Common myeloid progenitor, CD34-positive (primary cell): ENCODE data around the gene UBE2A.

Experiments used
- CTCF ChIA-PET: fragments of 350-600 bp; sonication (Branson Sonifier 250); formaldehyde crosslinking; loops from one replicate; lab custom pipeline; 2021; ENCODE audit warnings: antibody characterized with exemption; lab: Charles Lee
- POLR2A ChIA-PET: fragments of 350-600 bp; sonication (Branson Sonifier 250); formaldehyde crosslinking; loops from one replicate; lab custom pipeline; 2021; ENCODE audit warnings: antibody characterized with exemption; lab: Charles Lee
- DNase-seq, 3 donors: peaks; one replicate each; pipeline versions ENCODE4 v3.0.0 to v3.0.0-alpha.2; 2013
- H3K27ac ChIP-seq, 2 experiments: 1 replicate in 1 of 2; 2 replicates in 1 of 2; pipeline ENCODE4 v1.7.0; 2013; ENCODE audit warnings: inconsistent platforms in 2 of 2, low read length in 2 of 2, mild to moderate bottlenecking in 2 of 2, low read depth in 1 of 2, moderate library complexity in 1 of 2; ENCODE audit not compliant: severe bottlenecking in 2 of 2, insufficient read depth in 1 of 2, poor library complexity in 1 of 2
- H3K27me3 ChIP-seq, 5 experiments: replicated peaks in 2 of 5; 1 replicate in 3 of 5; 2 replicates in 2 of 5; pipeline versions ENCODE4 v1.6.1 to v1.7.0; 2013; ENCODE audit warnings: low read length in 4 of 5, mild to moderate bottlenecking in 2 of 5, moderate library complexity in 2 of 5, inconsistent platforms in 1 of 5; ENCODE audit not compliant: insufficient read depth in 5 of 5, control insufficient read depth in 4 of 5
- H3K36me3 ChIP-seq, 4 experiments: 1 replicate in 2 of 4; 2 replicates in 2 of 4; pipeline versions ENCODE4 v1.6.1 to v1.7.0; 2013; ENCODE audit warnings: low read length in 3 of 4, control low read depth in 1 of 4, mild to moderate bottlenecking in 1 of 4; ENCODE audit not compliant: control insufficient read depth in 4 of 4, insufficient read depth in 4 of 4
- H3K4me1 ChIP-seq, 4 experiments: 1 replicate in 3 of 4; 2 replicates in 1 of 4; pipeline versions ENCODE4 v1.6.1 to v1.7.1; 2013; ENCODE audit warnings: low read length in 3 of 4, mild to moderate bottlenecking in 3 of 4, control low read depth in 1 of 4, inconsistent platforms in 1 of 4, moderate library complexity in 1 of 4; ENCODE audit not compliant: control insufficient read depth in 4 of 4, insufficient read depth in 4 of 4; ENCODE audit errors: control extremely low read depth in 1 of 4
- H3K4me3 ChIP-seq, 7 experiments: 1 replicate in 4 of 7; 2 replicates in 3 of 7; pipeline versions ENCODE4 v1.5.1 to v1.7.0; 2013; ENCODE audit warnings: mild to moderate bottlenecking in 7 of 7, low read length in 6 of 7, moderate library complexity in 6 of 7, inconsistent platforms in 2 of 7, low read depth in 2 of 7, control low read depth in 1 of 7; ENCODE audit not compliant: insufficient read depth in 4 of 7, control insufficient read depth in 1 of 7; ENCODE audit errors: extremely low read depth in 1 of 7
- H3K9me3 ChIP-seq, 5 experiments: 1 replicate in 4 of 5; 2 replicates in 1 of 5; pipeline versions ENCODE4 v1.6.1 to v1.7.1; 2013; ENCODE audit warnings: low read length in 4 of 5, mild to moderate bottlenecking in 2 of 5, inconsistent platforms in 1 of 5, low read depth in 1 of 5, moderate library complexity in 1 of 5; ENCODE audit not compliant: control insufficient read depth in 4 of 5, insufficient read depth in 2 of 5; ENCODE audit errors: control extremely low read depth in 1 of 5
- WGBS: methylation state at CpG from one replicate; pipeline ENCODE4 v1.1.5; 2013; ENCODE audit not compliant: insufficient coverage; 5-methylcytosine and 5-hydroxymethylcytosine counted together

Gene UBE2A

GRCh38 chrX:119606280-119607017 lies 32.1 kb downstream of the UBE2A start, which contains the start of gene NKRF:
Gene NKRF (minus strand): TSS chrX:119606424.
- POLR2A ChIA-PET = interaction anchor here (0.6 to 1.3 kb wide), 4 partner anchors 11 to 185 kb away, joined by 3 to 5 read pairs (median 4); partner anchors contain the start of genes RPL39 and UBE2A
- peaks cover 0 to 3% (median 0%) of the 10 kb centered on the region in 4 experiments for H3K36me3 ChIP-seq
- peaks cover 0 to 11% (median 0%) of the 10 kb centered on the region in 5 experiments for H3K27me3 ChIP-seq
- H3K4me1 ChIP-seq = peaks cover 0 to 18% (median 9%) of the 10 kb centered on the region in 4 experiments
- peak; percentile 92 to 96 (median 95) for DNase-seq
- H3K27ac ChIP-seq = peak within 1 kb of the TSS; percentile 74 to 91
- H3K4me3 ChIP-seq = peak within 1 kb of the TSS; percentile 53 to 88 (median 74)
- H3K9me3 ChIP-seq = no peaks in the 10 kb centered on the region
- CTCF ChIA-PET = interaction anchor here (0.6 to 0.8 kb wide), 2 partner anchors 11 to 179 kb away, joined by 3 read pairs; no protein-coding TSS in a partner anchor
- WGBS = 57% methylated on average over 30 of the region's 46 CpGs

GRCh38 chrX:119607018-119607389 lies 32.6 kb downstream of the UBE2A start:
- no peak for DNase-seq
- peak overlapping the region; percentile 74 to 91 for H3K27ac ChIP-seq
- ChIA-PET CTCF (interaction anchor here (0.8 kb wide), 1 partner anchor 11 kb away, joined by 3 read pairs; no protein-coding TSS in a partner anchor), POLR2A (interaction anchor here (1.2 kb wide), 1 partner anchor 11 kb away, joined by 3 read pairs; no protein-coding TSS in a partner anchor)
- H3K4me3 ChIP-seq = peak overlapping the region in 5 of 7 experiments; percentile 71 to 88 (median 80)
- 100% methylated on average over 2 of the region's 7 CpGs for WGBS
- H3K27me3 ChIP-seq = peaks cover 0 to 11% (median 0%) of the 10 kb centered on the region in 5 experiments
- H3K9me3 ChIP-seq = no peaks in the 10 kb centered on the region
- peaks cover 0 to 3% (median 0%) of the 10 kb centered on the region in 4 experiments for H3K36me3 ChIP-seq
- H3K4me1 ChIP-seq = peaks cover 0 to 18% (median 9%) of the 10 kb centered on the region in 4 experiments

DNA sequence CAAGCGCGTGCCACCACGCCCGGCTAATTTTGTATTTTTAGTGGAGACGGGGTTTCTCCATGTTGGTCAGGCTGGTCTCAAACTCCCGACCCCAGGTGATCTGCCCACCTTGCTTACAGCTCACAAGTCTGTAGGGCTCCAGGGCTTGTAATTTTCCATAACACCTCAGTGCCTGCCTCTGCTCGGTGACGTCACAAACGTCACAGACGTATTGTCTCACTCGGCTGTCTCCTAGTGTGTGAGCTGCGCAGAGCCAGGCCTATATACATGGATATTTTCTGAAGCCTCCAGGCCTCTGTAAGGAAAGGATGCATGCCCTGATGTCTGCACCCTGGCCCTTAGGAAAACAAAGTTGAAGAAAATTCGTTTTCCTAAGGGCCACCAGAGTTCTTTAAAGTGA lies 40.4 kb downstream of the UBE2A start:
- peaks cover 0 to 2% (median 0%) of the 10 kb centered on the region in 5 experiments for H3K27me3 ChIP-seq

DNA sequence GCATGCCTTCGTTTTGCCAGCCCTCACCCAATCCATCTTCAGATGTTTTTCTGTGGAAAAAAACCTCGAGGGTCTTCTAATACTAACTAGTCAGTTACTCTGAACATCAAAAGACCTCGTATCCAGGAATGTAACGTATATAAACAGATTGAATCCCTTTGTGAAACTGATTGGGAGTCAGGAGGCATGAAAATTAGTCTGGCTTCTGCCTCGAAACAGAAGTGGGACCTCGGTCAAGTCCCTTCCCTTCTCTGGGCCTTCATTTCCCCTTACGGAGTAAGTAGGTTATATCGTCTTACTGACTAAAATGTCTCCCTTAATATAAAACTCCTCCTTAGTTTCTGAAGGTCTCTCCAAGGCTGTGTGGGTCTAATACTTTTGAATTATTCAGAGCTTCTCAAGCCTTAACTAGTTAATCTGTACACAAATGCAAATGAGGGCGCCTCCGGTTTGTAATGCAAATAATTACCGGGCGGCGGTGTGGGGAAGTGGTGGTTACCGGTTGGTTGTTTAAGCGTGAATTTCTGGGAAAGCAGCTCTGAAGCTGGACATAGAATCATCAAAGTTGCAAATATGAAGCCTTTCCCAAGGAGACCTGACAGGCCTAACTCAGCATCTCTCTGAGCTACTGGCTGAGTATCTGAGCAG lies 43.3 kb downstream of the UBE2A start:
- Histone ChIP-seq H3K4me1 (peaks cover 9 to 50% (median 32%) of the 10 kb centered on the region in 4 experiments), H3K27ac (peak overlapping the region in 1 of 2 experiments; percentile 68), H3K9me3 (no peaks in the 10 kb centered on the region), H3K4me3 (peak overlapping the region in 4 of 7 experiments; percentile 27 to 58 (median 34)), H3K27me3 (peaks cover 0 to 2% (median 0%) of the 10 kb centered on the region in 5 experiments), H3K36me3 (peaks cover 0 to 4% (median 3%) of the 10 kb centered on the region in 4 experiments)
- DNase-seq = peak in 2 of 3 donors; percentile 46 to 58
- CTCF ChIA-PET = interaction anchor here (1.0 to 1.3 kb wide), 2 partner anchors 8 to 11 kb away, joined by 3 to 4 read pairs; partner anchors contain the start of gene NKRF
- POLR2A ChIA-PET = interaction anchor here (0.6 to 1.3 kb wide), 4 partner anchors 11 to 174 kb away, joined by 3 to 6 read pairs (median 3); partner anchors contain the start of genes NKRF and RPL39
- 25% methylated on average over 10 of the region's 15 CpGs for WGBS

More for the DNA sequence above, 40.4 kb downstream of the UBE2A start:
- no peak overlapping the region for H3K27ac ChIP-seq
- H3K4me3 ChIP-seq = no peak overlapping the region
- H3K4me1 ChIP-seq = peaks cover 9 to 31% (median 21%) of the 10 kb centered on the region in 4 experiments
- ChIA-PET CTCF (no interaction called here), POLR2A (no interaction called here)
- H3K36me3 ChIP-seq = no peaks in the 10 kb centered on the region
- no peak for DNase-seq
- no peaks in the 10 kb centered on the region for H3K9me3 ChIP-seq
- WGBS = 93% methylated on average over 12 of the region's 13 CpGs

DNA sequence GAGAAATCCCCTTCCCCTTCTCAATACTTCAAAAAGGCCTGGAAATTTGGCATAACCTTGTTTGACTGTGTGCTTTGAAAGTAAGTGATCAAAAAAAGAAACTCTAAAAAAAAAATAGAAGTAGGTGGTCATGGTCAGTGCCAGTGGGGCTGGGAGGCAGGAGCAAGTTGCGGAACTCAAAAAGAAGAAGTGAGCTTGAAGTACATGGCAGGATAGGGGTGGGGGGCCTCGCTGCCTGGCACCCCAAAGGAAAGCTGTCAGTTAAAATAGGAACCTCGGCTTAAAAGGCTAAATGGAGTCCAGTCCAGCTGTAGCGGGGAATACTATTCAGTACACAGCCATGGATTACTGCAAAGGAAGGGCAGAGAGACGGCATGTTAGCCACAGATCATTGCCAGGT lies 44.1 kb downstream of the UBE2A start:
- 14% methylated on average over 5 of the region's 5 CpGs for WGBS
- Histone ChIP-seq H3K4me3 (peak overlapping the region in 4 of 7 experiments; percentile 12 to 58 (median 38)), H3K4me1 (peaks cover 9 to 54% (median 32%) of the 10 kb centered on the region in 4 experiments), H3K27me3 (peaks cover 0 to 2% (median 0%) of the 10 kb centered on the region in 5 experiments), H3K36me3 (peaks cover 2 to 5% (median 4%) of the 10 kb centered on the region in 4 experiments), H3K9me3 (no peaks in the 10 kb centered on the region), H3K27ac (no peak overlapping the region)
- ChIA-PET POLR2A (interaction anchor here (0.6 to 1.3 kb wide), 4 partner anchors 10 to 173 kb away, joined by 3 to 6 read pairs (median 3); partner anchors contain the start of gene RPL39), CTCF (interaction anchor here (0.7 to 1.5 kb wide), 4 partner anchors 106 to 241 kb away, joined by 3 to 4 read pairs (median 3); no protein-coding TSS in a partner anchor)
- DNase-seq = peak in 2 of 3 donors; percentile 86 to 91

- CTCF ChIA-PET = no interaction called here
- H3K27me3 ChIP-seq = peaks cover 0 to 2% (median 0%) of the 10 kb centered on the region in 5 experiments
- no peak overlapping the region for H3K4me3 ChIP-seq
- H3K9me3 ChIP-seq = no peaks in the 10 kb centered on the region
- peaks cover 4 to 24% (median 13%) of the 10 kb centered on the region in 4 experiments for H3K36me3 ChIP-seq
- DNase-seq = no peak
- POLR2A ChIA-PET = no interaction called here
- H3K27ac ChIP-seq = no peak overlapping the region
- 72% methylated on average over 6 of the region's 9 CpGs for WGBS
- peaks cover 6 to 44% (median 27%) of the 10 kb centered on the region in 4 experiments for H3K4me1 ChIP-seq
These were observed 48.2 kb downstream of the UBE2A start for GRCh38 chrX:119622356-119623232.
